ENCODE measurements around the gene NOL4L. TPM values are rescaled to one million over a fixed set of nuclear protein-coding genes. Genes with fewer than 3 reads are reported as not detected.
A peak's percentile ranks its signal among the peaks of the same experiment; 100 is the strongest.

NOL4L gene
- total and polyA plus RNA-seq, 2 experiments from 2014 or later = 38.8 to 39.2 TPM

- H4K20me1 ChIP-seq (replicated peaks; ENCODE audit: insufficient read depth) = no peaks in the 10 kb centered on the region
- peaks cover 29% of the 10 kb centered on the region for H3K4me1 Mint-ChIP-seq
- peaks cover 6% of the 10 kb centered on the region; the same call in 1 of the 2 replicates for H3F3A ChIP-seq (replicated peaks; ENCODE audit: low read depth)
- H2AFZ ChIP-seq = peak overlapping the region; percentile 93
- H3K9me3 Mint-ChIP-seq = no peaks in the 10 kb centered on the region
- no peak overlapping the region for H3K4me3 ChIP-seq
- H3K27ac Mint-ChIP-seq = no peak overlapping the region
- H3K4me1 ChIP-seq (ENCODE audit: insufficient read depth) = peaks cover 23% of the 10 kb centered on the region
- ATAC-seq (no peak), DNase-seq (ENCODE audit: low spot score) (no peak)
- H3K36me3 ChIP-seq (ENCODE audit: insufficient read depth) = no peaks in the 10 kb centered on the region
- H3K4me2 ChIP-seq = peak overlapping the region; percentile 55; the same call in 1 of the 2 replicates
- H3K27me3 Mint-ChIP-seq (ENCODE audit: insufficient read depth, low read depth, poor library complexity) = peaks cover 13% of the 10 kb centered on the region
- no peaks in the 10 kb centered on the region for H3K79me2 ChIP-seq (replicated peaks; ENCODE audit: insufficient read depth)
- H3K4me3 Mint-ChIP-seq = no peak overlapping the region
- no peaks in the 10 kb centered on the region for H3K36me3 Mint-ChIP-seq (ENCODE audit: low read depth)
- H3K9me2 ChIP-seq (ENCODE audit: insufficient read depth) = no peaks in the 10 kb centered on the region; the same call in 1 of the 2 replicates
- no peak for TF ChIP-seq ZNF114 (CRISPR knock-in tag; IDR thresholded peaks at IDR 0.05)
- H3K27me3 ChIP-seq (ENCODE audit: insufficient read depth) = no peaks in the 10 kb centered on the region
- no peak overlapping the region for H3K27ac ChIP-seq (ENCODE audit: low read depth)
Observed at GRCh38 chr20:32511358-32512046, 73.6 kb downstream of the NOL4L start.

GRCh38 chr20:32510601-32511357, 74.4 kb downstream of the NOL4L start:
- H3K27ac ChIP-seq (ENCODE audit: low read depth) = no peak overlapping the region
- no peak overlapping the region for H3K4me3 Mint-ChIP-seq
- peak overlapping the region; percentile 93 for H2AFZ ChIP-seq
- H3K4me1 Mint-ChIP-seq = peaks cover 28% of the 10 kb centered on the region
- ATAC-seq (peak; percentile 47), DNase-seq (ENCODE audit: low spot score) (no peak)
- H3F3A ChIP-seq (replicated peaks; ENCODE audit: low read depth) = peaks cover 6% of the 10 kb centered on the region; the same call in 1 of the 2 replicates
- no peaks in the 10 kb centered on the region for H3K27me3 ChIP-seq (ENCODE audit: insufficient read depth)
- H3K4me3 ChIP-seq = no peak overlapping the region
- no peaks in the 10 kb centered on the region for H3K36me3 Mint-ChIP-seq (ENCODE audit: low read depth)
- no peaks in the 10 kb centered on the region for H3K79me2 ChIP-seq (replicated peaks; ENCODE audit: insufficient read depth)
- peaks cover 13% of the 10 kb centered on the region for H3K27me3 Mint-ChIP-seq (ENCODE audit: insufficient read depth, low read depth, poor library complexity)
- no peaks in the 10 kb centered on the region; the same call in 1 of the 2 replicates for H3K9me2 ChIP-seq (ENCODE audit: insufficient read depth)
- peaks cover 27% of the 10 kb centered on the region for H3K4me1 ChIP-seq (ENCODE audit: insufficient read depth)
- no peak for TF ChIP-seq EZH2phosphoT487 (IDR thresholded peaks at IDR 0.05; ENCODE audit: unreplicated experiment)
- TF ChIP-seq CREB1 (CRISPR knock-in tag; IDR thresholded peaks at IDR 0.05; ENCODE audit: low read depth) = no peak
- TF ChIP-seq CTCF (conservative IDR thresholded peaks at IDR 0.05; ENCODE audit: low read depth in 2 of 2) = peak in 1 of 2 experiments; percentile 8; a peak in 1 of 4 replicates
- no peaks in the 10 kb centered on the region for H4K20me1 ChIP-seq (replicated peaks; ENCODE audit: insufficient read depth)
- H3K4me2 ChIP-seq = peak overlapping the region; percentile 55; the same call in 1 of the 2 replicates
- H3K36me3 ChIP-seq (ENCODE audit: insufficient read depth) = no peaks in the 10 kb centered on the region
- peak overlapping the region; percentile 52; the same call in 1 of the 2 replicates for H3K27ac Mint-ChIP-seq
- no peaks in the 10 kb centered on the region for H3K9me3 Mint-ChIP-seq

- no peak overlapping the region for H3K27ac ChIP-seq (ENCODE audit: low read depth)
- ATAC-seq (no peak), DNase-seq (ENCODE audit: low spot score) (no peak)
- Mint-ChIP-seq H3K4me1 (peaks cover 31% of the 10 kb centered on the region), H3K27me3 (ENCODE audit: insufficient read depth, low read depth, poor library complexity) (peaks cover 11% of the 10 kb centered on the region), H3K27ac (no peak overlapping the region), H3K9me3 (no peaks in the 10 kb centered on the region), H3K36me3 (ENCODE audit: low read depth) (no peaks in the 10 kb centered on the region), H3K4me3 (no peak overlapping the region)
- H4K20me1 ChIP-seq (replicated peaks; ENCODE audit: insufficient read depth) = no peaks in the 10 kb centered on the region
- peaks cover 27% of the 10 kb centered on the region for H3K4me1 ChIP-seq (ENCODE audit: insufficient read depth)
- H3K4me2 ChIP-seq = 0 out of 2 replicates have a peak overlapping the region, but pooled peaks have one; percentile 55
- peak overlapping the region; percentile 93 for H2AFZ ChIP-seq
- H3K9me2 ChIP-seq (ENCODE audit: insufficient read depth) = no peaks in the 10 kb centered on the region; the same call in 1 of the 2 replicates
- no peaks in the 10 kb centered on the region for H3K79me2 ChIP-seq (replicated peaks; ENCODE audit: insufficient read depth)
- no peaks in the 10 kb centered on the region for H3K27me3 ChIP-seq (ENCODE audit: insufficient read depth)
- no peaks in the 10 kb centered on the region for H3K36me3 ChIP-seq (ENCODE audit: insufficient read depth)
- H3K4me3 ChIP-seq = no peak overlapping the region
- peaks cover 6% of the 10 kb centered on the region; the same call in 1 of the 2 replicates for H3F3A ChIP-seq (replicated peaks; ENCODE audit: low read depth)
- TF ChIP-seq ETS1 (IDR thresholded peaks at IDR 0.05) (no peak), CREB1 (CRISPR knock-in tag; IDR thresholded peaks at IDR 0.05; ENCODE audit: low read depth) (no peak), STAT1 (IDR thresholded peaks at IDR 0.05; ENCODE audit: unreplicated experiment) (no peak), CTCF (conservative IDR thresholded peaks at IDR 0.05; ENCODE audit: low read depth in 2 of 2) (no peak), JUNB (IDR thresholded peaks at IDR 0.05; ENCODE audit: unreplicated experiment) (no peak), POLR2AphosphoS5 (IDR thresholded peaks at IDR 0.05; ENCODE audit: low read depth) (no peak), ZNF331 (CRISPR knock-in tag; IDR thresholded peaks at IDR 0.05; ENCODE audit: low read depth) (no peak)
Observed at GRCh38 chr20:32510120-32510600, 75.0 kb downstream of the NOL4L start.

Measured in GM23338 (cell line).